ENCODE measurements around the gene DCTN1. TPM values are rescaled to one million over a fixed set of nuclear protein-coding genes. Genes with fewer than 3 reads are reported as not detected.

The DCTN1 gene
- total and polyA plus RNA-seq, 2 donors (not counting 1 experiment from before 2014, with no cell fraction given): 46.7 to 143 TPM

- TF ChIP-seq CTCF (IDR thresholded peaks at IDR 0.05) (no peak), EZH2 (IDR thresholded peaks at IDR 0.05; ENCODE audit: borderline replicate concordance, insufficient read depth, low read depth, low read length, poor library complexity, severe bottlenecking) (no peak)
- ATAC-seq (ENCODE audit: low read depth): no peak
- no peaks in the 10 kb centered on the region for H4K20me1 ChIP-seq (ENCODE audit: control insufficient read depth, insufficient read depth, low read length, poor library complexity, severe bottlenecking)
- no peak overlapping the region for H2AFZ ChIP-seq (ENCODE audit: insufficient read depth, low read depth, low read length, poor library complexity, severe bottlenecking)
- no peaks in the 10 kb centered on the region for H3K9me3 Mint-ChIP-seq (ENCODE audit: insufficient read depth)
- DNase-seq: no peak
- no peak overlapping the region for H3K4me2 ChIP-seq (replicated peaks; ENCODE audit: low read depth, low read length, poor library complexity, severe bottlenecking)
- H3K27ac ChIP-seq (ENCODE audit: low read length in 2 of 2): no peak overlapping the region
- H3K27ac Mint-ChIP-seq: no peak overlapping the region
- H3K79me2 ChIP-seq (ENCODE audit: control insufficient read depth, insufficient read depth, low read length): no peaks in the 10 kb centered on the region
- no peaks in the 10 kb centered on the region for H3K9me3 ChIP-seq (ENCODE audit: control extremely low read depth in 1 of 3, control insufficient read depth in 2 of 3, insufficient read depth in 1 of 3, low read length in 2 of 3)
- no peak overlapping the region for H3K4me3 ChIP-seq (ENCODE audit: control extremely low read depth in 1 of 5, extremely low read depth in 1 of 5, insufficient read depth in 1 of 5, low read depth in 2 of 5, low read length in 4 of 5)
- intact Hi-C loops (cut with micrococcal nuclease): no loop called here
- H3K36me3 ChIP-seq (replicated peaks in 1 of 2; ENCODE audit: control extremely low read depth in 1 of 2, control insufficient read depth in 1 of 2, extremely low read depth in 1 of 2, insufficient read depth in 2 of 2, low read length in 1 of 2): peaks cover 0 to 49% of the 10 kb centered on the region in 2 experiments
- H3K4me1 ChIP-seq (ENCODE audit: control insufficient read depth in 2 of 2, insufficient read depth in 2 of 2, low read length in 2 of 2): no peaks in the 10 kb centered on the region
- no peaks in the 10 kb centered on the region for H3K4me1 Mint-ChIP-seq
- no peaks in the 10 kb centered on the region for H3K27me3 ChIP-seq (replicated peaks in 1 of 4; ENCODE audit: control extremely low read depth in 1 of 4, control insufficient read depth in 3 of 4, insufficient read depth in 4 of 4, low read length in 3 of 4)
- CTCF ChIA-PET: interaction anchor here (1.2 kb wide), 1 partner anchor 108 kb away, joined by 3 read pairs; no protein-coding TSS in a partner anchor
- H3K9ac ChIP-seq (ENCODE audit: low read length): no peak overlapping the region
- POLR2A ChIA-PET: no interaction called here
- H3K27me3 Mint-ChIP-seq: no peaks in the 10 kb centered on the region
- H3K4me3 Mint-ChIP-seq: no peak overlapping the region
These were observed 22.5 kb downstream of the DCTN1 start for GRCh38 chr2:74357627-74358026.

GRCh38 chr2:74349889-74350288, 30.2 kb downstream of the DCTN1 start:
- Histone ChIP-seq H3K4me2 (replicated peaks; ENCODE audit: low read depth, low read length, poor library complexity, severe bottlenecking) (no peak overlapping the region), H3K36me3 (replicated peaks in 1 of 2; ENCODE audit: control extremely low read depth in 1 of 2, control insufficient read depth in 1 of 2, extremely low read depth in 1 of 2, insufficient read depth in 2 of 2, low read length in 1 of 2) (no peaks in the 10 kb centered on the region), H3K79me2 (ENCODE audit: control insufficient read depth, insufficient read depth, low read length) (no peaks in the 10 kb centered on the region), H3K27me3 (replicated peaks in 1 of 4; ENCODE audit: control extremely low read depth in 1 of 4, control insufficient read depth in 3 of 4, insufficient read depth in 4 of 4, low read length in 3 of 4) (no peaks in the 10 kb centered on the region), H3K9me3 (ENCODE audit: control extremely low read depth in 1 of 3, control insufficient read depth in 2 of 3, insufficient read depth in 1 of 3, low read length in 2 of 3) (no peaks in the 10 kb centered on the region), H3K9ac (ENCODE audit: low read length) (no peak overlapping the region), H3K4me3 (ENCODE audit: control extremely low read depth in 1 of 5, extremely low read depth in 1 of 5, insufficient read depth in 1 of 5, low read depth in 2 of 5, low read length in 4 of 5) (no peak overlapping the region), H4K20me1 (ENCODE audit: control insufficient read depth, insufficient read depth, low read length, poor library complexity, severe bottlenecking) (no peaks in the 10 kb centered on the region), H2AFZ (ENCODE audit: insufficient read depth, low read depth, low read length, poor library complexity, severe bottlenecking) (no peak overlapping the region), H3K27ac (ENCODE audit: low read length in 2 of 2) (no peak overlapping the region), H3K4me1 (ENCODE audit: control insufficient read depth in 2 of 2, insufficient read depth in 2 of 2, low read length in 2 of 2) (no peaks in the 10 kb centered on the region)
- no peak for ATAC-seq (ENCODE audit: low read depth)
- WGBS (ENCODE audit: insufficient coverage): 90% methylated on average over 4 of the region's 4 CpGs
- Mint-ChIP-seq H3K4me1 (no peaks in the 10 kb centered on the region), H3K4me3 (no peak overlapping the region), H3K9me3 (ENCODE audit: insufficient read depth) (no peaks in the 10 kb centered on the region), H3K27ac (no peak overlapping the region), H3K27me3 (no peaks in the 10 kb centered on the region)
- intact Hi-C loops (cut with micrococcal nuclease): no loop called here
- no peak for TF ChIP-seq EZH2 (IDR thresholded peaks at IDR 0.05; ENCODE audit: borderline replicate concordance, insufficient read depth, low read depth, low read length, poor library complexity, severe bottlenecking)
- TF ChIP-seq CTCF (IDR thresholded peaks at IDR 0.05): no peak
- ChIA-PET CTCF (no interaction called here), POLR2A (no interaction called here)
- no peak for DNase-seq

Data from B cell (primary cell).